GM12801 (cell line): ENCODE data around the gene SLC10A4.

Experiments used
- TF ChIP-seq, protein P1 (sequence below): IDR thresholded peaks from one replicate; pipeline ENCODE4 v1.5.1; 2011; ENCODE audit warnings: control low read depth; ENCODE audit not compliant: insufficient read length; ENCODE audit errors: extremely low read depth

SLC10A4 gene

DNA sequence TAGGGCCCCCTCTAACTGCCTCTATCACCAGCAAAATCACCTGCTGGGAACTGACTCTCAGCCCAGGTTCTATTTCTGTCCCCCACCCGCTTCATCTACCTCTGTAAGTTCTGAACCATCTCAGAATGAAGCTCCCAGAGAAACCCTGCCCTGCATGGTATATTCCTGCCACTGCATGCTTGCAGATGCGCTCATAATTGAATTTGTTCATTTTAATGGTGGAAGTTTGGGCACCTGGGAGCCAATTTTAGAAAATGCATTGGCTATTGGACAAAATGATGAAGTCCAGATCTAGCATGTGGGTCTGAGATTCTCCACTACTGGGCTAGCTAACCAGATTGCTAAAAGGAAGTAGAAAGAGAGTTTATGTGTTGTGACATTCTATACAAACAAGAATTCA lies 28.6 kb upstream of the SLC10A4 start:
- TF ChIP-seq, protein P1, sequence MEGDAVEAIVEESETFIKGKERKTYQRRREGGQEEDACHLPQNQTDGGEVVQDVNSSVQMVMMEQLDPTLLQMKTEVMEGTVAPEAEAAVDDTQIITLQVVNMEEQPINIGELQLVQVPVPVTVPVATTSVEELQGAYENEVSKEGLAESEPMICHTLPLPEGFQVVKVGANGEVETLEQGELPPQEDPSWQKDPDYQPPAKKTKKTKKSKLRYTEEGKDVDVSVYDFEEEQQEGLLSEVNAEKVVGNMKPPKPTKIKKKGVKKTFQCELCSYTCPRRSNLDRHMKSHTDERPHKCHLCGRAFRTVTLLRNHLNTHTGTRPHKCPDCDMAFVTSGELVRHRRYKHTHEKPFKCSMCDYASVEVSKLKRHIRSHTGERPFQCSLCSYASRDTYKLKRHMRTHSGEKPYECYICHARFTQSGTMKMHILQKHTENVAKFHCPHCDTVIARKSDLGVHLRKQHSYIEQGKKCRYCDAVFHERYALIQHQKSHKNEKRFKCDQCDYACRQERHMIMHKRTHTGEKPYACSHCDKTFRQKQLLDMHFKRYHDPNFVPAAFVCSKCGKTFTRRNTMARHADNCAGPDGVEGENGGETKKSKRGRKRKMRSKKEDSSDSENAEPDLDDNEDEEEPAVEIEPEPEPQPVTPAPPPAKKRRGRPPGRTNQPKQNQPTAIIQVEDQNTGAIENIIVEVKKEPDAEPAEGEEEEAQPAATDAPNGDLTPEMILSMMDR = no peak

DNA sequence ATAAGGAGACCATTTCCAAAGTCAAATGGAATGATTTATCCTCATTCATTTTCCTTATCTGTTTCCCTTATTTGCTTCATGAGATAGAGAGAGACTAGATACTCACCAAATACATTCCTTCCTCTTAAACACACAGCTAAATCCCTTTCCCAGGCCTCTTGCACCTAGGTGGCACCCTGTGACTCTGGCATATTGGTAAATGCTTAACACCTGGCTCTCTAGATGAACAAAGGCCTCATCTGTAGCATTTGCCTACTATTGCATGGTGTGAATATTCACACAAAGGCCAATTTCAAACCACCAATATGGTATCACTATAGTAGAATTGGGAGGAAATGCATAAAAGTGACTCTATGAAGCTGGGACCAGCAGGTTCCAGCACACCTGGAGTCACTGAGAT lies 22.1 kb upstream of the SLC10A4 start:
- TF ChIP-seq, protein P1 = no peak

DNA sequence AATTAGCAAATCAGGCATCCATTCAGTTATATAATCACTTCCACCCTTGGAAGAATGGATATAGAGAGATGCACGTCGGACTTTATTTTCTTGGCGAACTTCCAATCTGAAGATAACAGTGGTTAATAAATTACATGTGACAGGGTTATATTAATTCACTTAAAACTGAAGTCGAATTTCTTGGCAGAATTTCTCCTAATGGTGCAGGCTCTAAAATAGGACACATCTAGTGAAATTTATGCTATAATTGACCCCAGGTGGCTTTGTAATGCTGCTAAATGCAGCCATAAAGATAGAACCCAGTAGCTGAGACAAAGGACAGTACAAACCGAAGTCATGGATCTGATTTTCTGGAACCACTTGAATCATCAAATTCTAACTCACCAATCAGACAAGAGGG lies 20.8 kb upstream of the SLC10A4 start:
- TF ChIP-seq, protein P1 = no peak

DNA sequence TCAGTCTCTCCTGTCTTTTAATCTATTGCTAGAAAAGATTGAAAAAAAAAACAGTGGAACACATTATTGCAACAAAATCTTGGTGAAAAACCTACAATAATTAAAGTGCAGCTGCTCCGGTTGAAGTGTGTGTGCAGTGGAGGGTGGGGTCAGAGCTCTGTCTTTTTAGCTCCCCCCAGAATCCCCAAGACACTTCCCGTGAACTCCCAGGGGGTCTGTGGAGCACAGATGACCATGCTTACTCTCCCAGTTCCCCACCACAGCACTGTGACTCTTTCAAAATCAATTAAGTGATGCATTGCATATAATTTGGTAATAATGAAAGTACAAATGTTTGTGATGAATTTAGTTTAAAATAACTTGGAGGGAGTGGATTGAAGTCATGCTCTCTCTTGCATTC lies 15.7 kb upstream of the SLC10A4 start:
- TF ChIP-seq, protein P1 = no peak

DNA sequence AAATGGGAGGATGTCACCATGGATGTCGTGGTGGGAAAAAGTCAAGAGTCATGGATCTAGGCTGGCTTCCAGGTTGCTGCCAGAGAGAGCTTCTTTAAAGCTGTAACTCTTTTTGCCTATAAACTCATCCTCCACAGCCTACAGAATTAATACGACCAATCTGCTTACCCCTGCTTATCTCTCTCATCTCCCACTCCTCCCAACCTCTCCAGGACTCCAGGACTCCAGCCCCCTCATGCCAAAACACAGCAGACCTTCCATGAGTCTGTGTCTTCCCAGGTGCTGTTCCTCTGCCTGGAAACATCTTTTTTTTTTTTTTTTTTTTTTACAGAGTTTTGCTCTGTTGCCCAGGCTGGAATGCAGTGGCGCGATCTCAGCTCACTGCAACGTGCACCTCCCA lies 15.3 kb upstream of the SLC10A4 start:
- TF ChIP-seq, protein P1 = no peak

DNA sequence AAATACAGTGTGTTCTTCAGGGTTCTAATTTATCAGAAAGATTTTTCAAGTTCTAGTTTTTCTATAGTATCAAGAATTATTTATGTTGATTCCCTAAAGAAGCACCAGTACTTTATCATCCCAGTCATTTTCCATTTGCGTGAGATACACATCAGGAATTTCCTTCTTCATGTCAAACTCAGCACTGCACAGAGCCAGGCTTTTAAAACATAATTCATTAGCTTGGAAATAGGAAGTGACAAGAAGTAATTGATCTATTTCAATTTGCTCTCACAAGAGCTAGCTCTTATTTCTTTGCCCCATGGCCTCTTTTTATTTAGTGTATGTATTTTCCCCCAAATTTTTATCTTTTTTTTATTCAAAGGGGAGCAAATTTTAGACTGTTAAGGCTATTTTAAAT lies 13.0 kb upstream of the SLC10A4 start:
- TF ChIP-seq, protein P1 = no peak

DNA sequence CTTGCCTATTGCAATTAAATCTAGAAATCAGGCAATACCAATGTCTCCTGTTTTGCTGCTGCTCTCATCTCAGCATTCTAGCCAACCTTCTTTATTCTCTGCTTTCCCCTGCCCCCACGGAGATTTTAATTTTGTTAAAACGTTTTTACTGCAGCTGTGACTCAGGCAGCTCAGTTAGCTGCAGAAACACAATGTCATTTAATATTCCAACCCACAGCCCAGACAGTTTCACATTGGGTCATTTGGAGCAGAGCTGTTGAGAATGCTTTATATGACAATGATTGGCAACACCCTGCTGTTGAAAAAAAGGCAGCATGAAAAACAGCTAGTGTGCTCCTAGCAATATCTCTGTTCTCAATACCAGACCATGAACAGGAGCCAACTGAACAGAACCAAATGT lies 12.6 kb upstream of the SLC10A4 start:
- TF ChIP-seq, protein P1 = no peak

DNA sequence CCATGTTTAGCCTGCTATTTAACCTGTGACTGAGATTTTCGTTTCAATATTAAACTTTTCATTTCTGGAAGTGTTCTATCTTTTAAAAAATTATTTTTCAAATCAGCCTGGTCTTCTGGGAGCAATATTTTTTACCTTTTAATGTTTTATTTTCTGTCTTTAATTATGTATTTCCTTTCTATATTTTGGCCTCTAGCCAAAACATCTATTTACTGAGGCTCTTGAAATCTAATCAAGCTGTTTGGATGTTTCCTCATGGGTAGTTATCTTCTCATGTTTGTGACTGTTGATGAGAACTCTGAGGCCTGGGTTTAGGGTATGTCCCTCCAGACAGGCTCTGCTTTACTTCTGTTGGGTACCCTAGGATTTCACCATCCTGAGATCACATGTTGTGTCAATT lies 10.3 kb upstream of the SLC10A4 start:
- TF ChIP-seq, protein P1 = no peak
